CD4-positive, alpha-beta T cell (primary cell): ENCODE data around the gene PTP4A2. TPM values are rescaled to one million over a fixed set of nuclear protein-coding genes. Genes with fewer than 3 reads are reported as not detected.

Experiments used
- ATAC-seq: fragments of 200-7000 bp; cut with Tn5 transposase; one replicate; pipeline ENCODE4 v1.10.0; 2022; ENCODE audit warnings: mild to moderate bottlenecking; ENCODE audit not compliant: poor library complexity
- CTCF ChIA-PET: fragments of 350-600 bp; sonication (Branson Sonifier 250); formaldehyde crosslinking; loops from one replicate; lab custom pipeline; 2021; ENCODE audit warnings: antibody characterized with exemption, inconsistent platforms; lab: Charles Lee
- POLR2A ChIA-PET: fragments of 350-600 bp; sonication (Branson Sonifier 250); formaldehyde crosslinking; loops from one replicate; lab custom pipeline; 2021; ENCODE audit warnings: antibody characterized with exemption, inconsistent platforms; lab: Charles Lee
- DNase-seq, 14 experiments: peaks; one replicate each; pipeline ENCODE4 v3.0.0-alpha.2; 2013 to 2020; ENCODE audit warnings: mixed read lengths in 2 of 14
- H3K27ac ChIP-seq, 2 donors: one replicate each; pipeline versions ENCODE4 v1.5.1 to v1.7.0; 2013; ENCODE audit warnings: low read length in 2 of 2, low read depth in 1 of 2, mild to moderate bottlenecking in 1 of 2
- H3K27me3 ChIP-seq, 2 experiments: 1 replicate in 1 of 2; 2 replicates in 1 of 2; pipeline versions ENCODE4 v1.6.1 to v1.7.0; 2013; ENCODE audit warnings: low read length in 2 of 2, control low read depth in 1 of 2, mild to moderate bottlenecking in 1 of 2, moderate library complexity in 1 of 2; ENCODE audit not compliant: insufficient read depth in 2 of 2, control insufficient read depth in 1 of 2
- H3K36me3 ChIP-seq: one replicate; pipeline ENCODE4 v1.6.1; 2013; ENCODE audit warnings: low read length, control low read depth; ENCODE audit not compliant: insufficient read depth
- H3K4me1 ChIP-seq: one replicate; pipeline ENCODE4 v1.6.1; 2013; ENCODE audit warnings: low read length, control low read depth; ENCODE audit not compliant: insufficient read depth
- H3K4me3 ChIP-seq: one replicate; pipeline ENCODE4 v1.5.1; 2013; ENCODE audit warnings: mild to moderate bottlenecking, low read length, moderate library complexity
- H3K9me3 ChIP-seq, 2 experiments: 1 replicate in 1 of 2; 2 replicates in 1 of 2; pipeline versions ENCODE4 v1.6.1 to v1.7.0; 2013; ENCODE audit warnings: low read length in 2 of 2, mild to moderate bottlenecking in 2 of 2, control low read depth in 1 of 2, moderate library complexity in 1 of 2; ENCODE audit not compliant: control insufficient read depth in 1 of 2, insufficient read depth in 1 of 2
- H3K27ac Mint-ChIP-seq: one replicate; pipeline ENCODE4 v1.8.0; 2020; ENCODE audit warnings: mixed read lengths
- H3K27me3 Mint-ChIP-seq: one replicate; pipeline ENCODE4 v1.8.0; 2021; ENCODE audit warnings: mixed read lengths
- H3K36me3 Mint-ChIP-seq: one replicate; pipeline ENCODE4 v1.8.0; 2021; ENCODE audit warnings: low read depth, mixed read lengths
- H3K4me1 Mint-ChIP-seq: one replicate; pipeline ENCODE4 v1.8.0; 2021; ENCODE audit warnings: low read depth, mixed read lengths
- H3K4me3 Mint-ChIP-seq: one replicate; pipeline ENCODE4 v1.8.0; 2020; ENCODE audit warnings: mild to moderate bottlenecking, mixed read lengths
- H3K9me3 Mint-ChIP-seq: one replicate; pipeline ENCODE4 v1.8.0; 2020; ENCODE audit warnings: mixed read lengths
- intact Hi-C, 2 experiments: fragments of 100-400 bp; cut with DNase I in 1 of 2; cut with micrococcal nuclease in 1 of 2; formaldehyde crosslinking; loops; one replicate each; pipeline versions ENCODE4 v1.15.1 to v1.9.0; 2023 to 2025; cut with DNase I, micrococcal nuclease
- total RNA-seq, 174 experiments: library from RNA in 2 of 174; stranded (reverse) in 2 of 174; gene quantifications; one replicate each; pipeline ENCODE4 v1.2.3 and lab custom pipeline; 2021 to 2026
- TF ChIP-seq, protein P1 (sequence below): fragments of 200-600 bp; IDR thresholded peaks from one replicate; pipeline ENCODE4 v1.8.0; 2022; ENCODE audit warnings: antibody characterized with exemption, mild to moderate bottlenecking

The PTP4A2 gene
- total RNA-seq, 2 experiments from 2014 or later = 282 to 287 TPM

GRCh38 chr1:31885851-31886250, 52.3 kb downstream of the PTP4A2 start:
- Mint-ChIP-seq H3K27me3 (no peaks in the 10 kb centered on the region), H3K9me3 (peaks cover 2% of the 10 kb centered on the region), H3K27ac (no peak overlapping the region), H3K4me1 (peaks cover 13% of the 10 kb centered on the region), H3K36me3 (peaks cover 5% of the 10 kb centered on the region), H3K4me3 (no peak overlapping the region)
- ChIA-PET CTCF (interaction anchor here (1.0 kb wide), 1 partner anchor 80 kb away, joined by 4 read pairs; no protein-coding TSS in a partner anchor), POLR2A (no interaction called here)
- no peak overlapping the region for H3K27ac ChIP-seq
- peaks cover 20% of the 10 kb centered on the region for H3K4me1 ChIP-seq
- H3K4me3 ChIP-seq = no peak overlapping the region
- intact Hi-C loops = loop anchor here in 1 of 2 experiments (5.0 kb wide), 2 partner anchors 39 to 41 kb away; no protein-coding TSS in a partner anchor
- H3K27me3 ChIP-seq = no peaks in the 10 kb centered on the region
- ATAC-seq (no peak), DNase-seq (no peak)
- H3K36me3 ChIP-seq = no peaks in the 10 kb centered on the region
- TF ChIP-seq, protein P1, sequence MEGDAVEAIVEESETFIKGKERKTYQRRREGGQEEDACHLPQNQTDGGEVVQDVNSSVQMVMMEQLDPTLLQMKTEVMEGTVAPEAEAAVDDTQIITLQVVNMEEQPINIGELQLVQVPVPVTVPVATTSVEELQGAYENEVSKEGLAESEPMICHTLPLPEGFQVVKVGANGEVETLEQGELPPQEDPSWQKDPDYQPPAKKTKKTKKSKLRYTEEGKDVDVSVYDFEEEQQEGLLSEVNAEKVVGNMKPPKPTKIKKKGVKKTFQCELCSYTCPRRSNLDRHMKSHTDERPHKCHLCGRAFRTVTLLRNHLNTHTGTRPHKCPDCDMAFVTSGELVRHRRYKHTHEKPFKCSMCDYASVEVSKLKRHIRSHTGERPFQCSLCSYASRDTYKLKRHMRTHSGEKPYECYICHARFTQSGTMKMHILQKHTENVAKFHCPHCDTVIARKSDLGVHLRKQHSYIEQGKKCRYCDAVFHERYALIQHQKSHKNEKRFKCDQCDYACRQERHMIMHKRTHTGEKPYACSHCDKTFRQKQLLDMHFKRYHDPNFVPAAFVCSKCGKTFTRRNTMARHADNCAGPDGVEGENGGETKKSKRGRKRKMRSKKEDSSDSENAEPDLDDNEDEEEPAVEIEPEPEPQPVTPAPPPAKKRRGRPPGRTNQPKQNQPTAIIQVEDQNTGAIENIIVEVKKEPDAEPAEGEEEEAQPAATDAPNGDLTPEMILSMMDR = no peak
- H3K9me3 ChIP-seq = no peaks in the 10 kb centered on the region

DNA sequence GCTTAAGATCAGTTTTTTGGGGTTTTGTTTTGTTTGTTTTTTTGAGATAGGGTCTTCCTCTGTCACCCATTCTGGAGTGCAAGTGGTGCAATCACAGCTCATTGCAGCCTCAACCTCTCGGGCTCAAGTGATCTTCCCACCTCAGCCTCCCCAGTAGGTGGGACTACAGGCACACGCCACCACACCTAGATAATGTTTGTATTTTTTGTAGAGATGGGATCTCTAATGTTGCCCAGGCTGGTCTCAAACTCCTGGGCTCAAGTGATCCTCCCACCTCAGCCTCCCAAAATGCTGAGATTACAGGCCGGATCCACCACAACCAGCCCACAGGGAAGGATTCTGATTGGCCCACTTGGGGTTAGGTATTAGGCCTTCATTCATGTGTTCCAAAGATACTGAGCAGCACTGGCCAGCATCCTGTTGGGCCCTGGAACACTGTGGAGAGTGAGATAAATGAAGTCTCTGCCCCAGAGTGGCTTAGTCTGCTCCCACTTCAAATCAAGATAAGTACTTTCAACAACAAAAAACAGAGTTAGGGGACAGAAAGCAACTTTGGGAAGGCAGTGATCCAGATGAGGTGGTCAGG, 54.7 kb downstream of the PTP4A2 start:
- no peak overlapping the region for H3K27ac Mint-ChIP-seq
- no peak for DNase-seq
- H3K9me3 Mint-ChIP-seq = no peaks in the 10 kb centered on the region
- Histone ChIP-seq H3K27ac (no peak overlapping the region), H3K36me3 (no peaks in the 10 kb centered on the region), H3K9me3 (no peaks in the 10 kb centered on the region), H3K4me3 (no peak overlapping the region), H3K4me1 (peaks cover 4% of the 10 kb centered on the region), H3K27me3 (no peaks in the 10 kb centered on the region)
- intact Hi-C loops = loop anchor here in 1 of 2 experiments (5.0 kb wide), 1 partner anchor 46 kb away; no protein-coding TSS in a partner anchor
- ATAC-seq = no peak
- ChIA-PET POLR2A (no interaction called here), CTCF (interaction anchor here (0.8 kb wide), 1 partner anchor 81 kb away, joined by 3 read pairs; no protein-coding TSS in a partner anchor)
- no peak overlapping the region for H3K4me3 Mint-ChIP-seq
- TF ChIP-seq, protein P1 = no peak
- H3K36me3 Mint-ChIP-seq = no peaks in the 10 kb centered on the region
- no peaks in the 10 kb centered on the region for H3K27me3 Mint-ChIP-seq
- peaks cover 5% of the 10 kb centered on the region for H3K4me1 Mint-ChIP-seq

DNA sequence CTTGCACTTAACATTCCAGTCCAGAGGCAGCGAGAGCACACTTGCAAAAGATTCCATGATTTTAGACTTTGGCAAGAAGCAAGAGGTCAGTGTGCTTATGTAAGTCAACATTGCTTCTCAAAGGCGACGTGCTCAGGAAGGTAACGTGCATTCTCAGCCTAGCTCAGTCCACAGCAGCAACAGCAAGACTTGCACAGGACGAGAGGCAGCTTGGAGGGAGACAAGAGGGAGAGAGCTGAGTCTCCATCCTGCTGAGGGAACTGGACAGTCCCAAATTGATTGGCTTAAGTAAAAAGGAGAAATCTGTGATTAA, 56.5 kb downstream of the PTP4A2 start:
- intact Hi-C loops = loop anchor here in 1 of 2 experiments (5.0 kb wide), 1 partner anchor 44 kb away; no protein-coding TSS in a partner anchor
- no peaks in the 10 kb centered on the region for H3K27me3 Mint-ChIP-seq
- Histone ChIP-seq H3K27ac (no peak overlapping the region), H3K9me3 (no peaks in the 10 kb centered on the region), H3K36me3 (no peaks in the 10 kb centered on the region), H3K4me1 (peaks cover 4% of the 10 kb centered on the region), H3K4me3 (no peak overlapping the region), H3K27me3 (no peaks in the 10 kb centered on the region)
- no peaks in the 10 kb centered on the region for H3K36me3 Mint-ChIP-seq
- TF ChIP-seq, protein P1 = no peak
- H3K9me3 Mint-ChIP-seq = no peaks in the 10 kb centered on the region
- ChIA-PET CTCF (interaction anchor here (1.2 kb wide), 1 partner anchor 83 kb away, joined by 3 read pairs; no protein-coding TSS in a partner anchor), POLR2A (no interaction called here)
- peaks cover 5% of the 10 kb centered on the region for H3K4me1 Mint-ChIP-seq
- H3K4me3 Mint-ChIP-seq = no peak overlapping the region
- H3K27ac Mint-ChIP-seq = no peak overlapping the region
- ATAC-seq (no peak), DNase-seq (no peak)
